Measurements from ENCODE around the gene OBI1. TPM values are rescaled to one million over a fixed set of nuclear protein-coding genes. Genes with fewer than 3 reads are reported as not detected.
"Not testable (repeated sequence)": the region's sequence is repeated elsewhere in the genome, so short reads cannot be mapped to it uniquely, and the experiment has no call there.

The OBI1 gene
- polyA plus RNA-seq, 2 of the 4 experiments (the other 2 are of a cell fraction), result 8.7 to 13.9 TPM

DNA sequence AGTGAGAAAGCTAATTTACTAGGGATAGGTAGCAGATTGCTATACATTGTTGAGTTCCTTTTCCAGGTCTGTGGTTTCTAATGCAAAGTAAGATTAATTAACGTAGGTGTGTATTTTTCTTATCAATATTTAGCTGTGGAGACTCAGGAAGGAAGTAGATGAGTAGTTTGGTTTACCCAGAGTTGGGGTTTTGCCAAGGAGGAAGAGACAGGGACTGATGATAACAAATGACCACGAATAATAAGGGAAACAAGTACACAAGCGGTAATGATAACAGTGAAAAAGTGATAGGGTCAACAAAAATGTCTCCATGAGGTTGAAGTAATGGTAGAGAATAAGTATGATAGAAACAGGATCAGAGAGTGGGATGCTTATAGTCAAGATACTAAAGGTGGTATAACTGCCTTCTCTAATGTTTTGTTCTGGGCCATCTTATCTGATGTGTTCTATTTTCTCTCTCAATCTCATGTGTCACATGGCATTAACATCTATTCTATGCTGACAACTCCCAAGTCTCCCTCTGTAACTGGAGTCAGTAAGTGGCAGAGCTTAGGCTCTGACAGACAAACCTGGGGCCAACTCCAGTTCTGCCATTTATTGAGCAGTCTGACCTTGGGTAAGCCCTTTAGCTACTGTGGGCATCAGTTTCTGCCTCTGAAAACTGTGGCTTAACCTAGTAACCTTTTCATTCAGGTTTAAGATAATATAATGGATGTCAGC, 8.8 kb downstream of the OBI1 start:
- ATAC-seq (no peak), FAIRE-seq (no peak)
- CTCF ChIA-PET, result no interaction called here

DNA sequence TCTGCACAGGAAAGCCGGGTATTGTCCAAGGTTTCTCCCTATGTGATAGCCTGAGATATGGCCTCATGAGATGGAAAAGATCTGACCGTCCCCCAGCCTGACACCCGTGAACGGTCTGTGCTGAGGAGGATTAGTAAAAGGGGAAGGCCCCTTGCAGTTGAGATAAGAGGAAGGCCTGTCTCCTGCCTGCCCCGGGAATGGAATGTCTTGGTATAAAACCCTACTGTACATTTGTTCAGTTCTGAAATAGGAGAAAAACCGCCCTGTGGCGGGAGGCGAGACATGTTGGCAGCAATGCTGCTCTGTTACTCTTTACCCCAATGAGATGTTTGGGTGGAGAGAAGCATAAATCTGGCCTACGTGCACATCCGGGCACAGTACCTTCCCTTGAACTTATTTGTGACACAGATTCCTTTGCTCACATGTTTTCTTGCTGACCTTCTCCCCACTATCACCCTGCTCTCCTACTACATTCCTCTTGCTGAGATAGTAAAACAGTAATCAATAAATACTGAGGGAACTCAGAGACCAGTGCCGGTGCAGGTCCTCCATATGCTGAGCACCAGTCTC, 11.8 kb downstream of the OBI1 start:
- DNase-seq (ENCODE audit: low read depth in 1 of 2, low spot score in 1 of 2); H3K4me2 ChIP-seq; FAIRE-seq; POLR2A ChIA-PET; H3K27ac ChIP-seq; H3K4me3 ChIP-seq; H3K9me3 ChIP-seq; ATAC-seq; CTCF ChIA-PET: not testable (repeated sequence)
- H3K4me1 ChIP-seq, result peaks cover 10% of the 10 kb centered on the region; the same call in 2 of the 3 replicates
- 82% methylated on average over 11 of the region's 11 CpGs for WGBS (ENCODE audit: missing lambda C conversion rate)

More for the DNA sequence above, 8.8 kb downstream of the OBI1 start:
- POLR2A ChIA-PET, result no interaction called here
- no peaks in the 10 kb centered on the region for H3K9me3 ChIP-seq
- no peak overlapping the region for H3K4me3 ChIP-seq
- TF ChIP-seq NPAS2 (CRISPR knock-in tag; IDR thresholded peaks at IDR 0.05; ENCODE audit: borderline replicate concordance), result no peak
- TF ChIP-seq FOSB (CRISPR knock-in tag; IDR thresholded peaks at IDR 0.05), result no peak
- no peak for TF ChIP-seq HDAC2 (IDR thresholded peaks at IDR 0.05)
- TF ChIP-seq, protein P1, sequence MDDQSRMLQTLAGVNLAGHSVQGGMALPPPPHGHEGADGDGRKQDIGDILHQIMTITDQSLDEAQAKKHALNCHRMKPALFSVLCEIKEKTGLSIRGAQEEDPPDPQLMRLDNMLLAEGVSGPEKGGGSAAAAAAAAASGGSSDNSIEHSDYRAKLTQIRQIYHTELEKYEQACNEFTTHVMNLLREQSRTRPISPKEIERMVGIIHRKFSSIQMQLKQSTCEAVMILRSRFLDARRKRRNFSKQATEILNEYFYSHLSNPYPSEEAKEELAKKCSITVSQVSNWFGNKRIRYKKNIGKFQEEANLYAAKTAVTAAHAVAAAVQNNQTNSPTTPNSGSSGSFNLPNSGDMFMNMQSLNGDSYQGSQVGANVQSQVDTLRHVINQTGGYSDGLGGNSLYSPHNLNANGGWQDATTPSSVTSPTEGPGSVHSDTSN (IDR thresholded peaks at IDR 0.05), result no peak
- TF ChIP-seq, protein P2, sequence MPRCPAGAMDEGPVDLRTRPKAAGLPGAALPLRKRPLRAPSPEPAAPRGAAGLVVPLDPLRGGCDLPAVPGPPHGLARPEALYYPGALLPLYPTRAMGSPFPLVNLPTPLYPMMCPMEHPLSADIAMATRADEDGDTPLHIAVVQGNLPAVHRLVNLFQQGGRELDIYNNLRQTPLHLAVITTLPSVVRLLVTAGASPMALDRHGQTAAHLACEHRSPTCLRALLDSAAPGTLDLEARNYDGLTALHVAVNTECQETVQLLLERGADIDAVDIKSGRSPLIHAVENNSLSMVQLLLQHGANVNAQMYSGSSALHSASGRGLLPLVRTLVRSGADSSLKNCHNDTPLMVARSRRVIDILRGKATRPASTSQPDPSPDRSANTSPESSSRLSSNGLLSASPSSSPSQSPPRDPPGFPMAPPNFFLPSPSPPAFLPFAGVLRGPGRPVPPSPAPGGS (IDR thresholded peaks at IDR 0.05), result no peak
- TF ChIP-seq HEYL (CRISPR knock-in tag; IDR thresholded peaks at IDR 0.05), result no peak
- no peak for TF ChIP-seq SREBF2 (IDR thresholded peaks at IDR 0.05)
- TF ChIP-seq ESRRA (IDR thresholded peaks at IDR 0.05; ENCODE audit: borderline replicate concordance, low read length), result no peak
- TF ChIP-seq, protein P3, sequence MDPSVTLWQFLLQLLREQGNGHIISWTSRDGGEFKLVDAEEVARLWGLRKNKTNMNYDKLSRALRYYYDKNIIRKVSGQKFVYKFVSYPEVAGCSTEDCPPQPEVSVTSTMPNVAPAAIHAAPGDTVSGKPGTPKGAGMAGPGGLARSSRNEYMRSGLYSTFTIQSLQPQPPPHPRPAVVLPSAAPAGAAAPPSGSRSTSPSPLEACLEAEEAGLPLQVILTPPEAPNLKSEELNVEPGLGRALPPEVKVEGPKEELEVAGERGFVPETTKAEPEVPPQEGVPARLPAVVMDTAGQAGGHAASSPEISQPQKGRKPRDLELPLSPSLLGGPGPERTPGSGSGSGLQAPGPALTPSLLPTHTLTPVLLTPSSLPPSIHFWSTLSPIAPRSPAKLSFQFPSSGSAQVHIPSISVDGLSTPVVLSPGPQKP (IDR thresholded peaks at IDR 0.05; ENCODE audit: low read depth, low read length), result no peak
- TF ChIP-seq MAFK (IDR thresholded peaks at IDR 0.05; ENCODE audit: partially characterized antibody), result no peak
- no peak for TF ChIP-seq HOXB5 (CRISPR knock-in tag; IDR thresholded peaks at IDR 0.05)
- TF ChIP-seq HOXA7 (CRISPR knock-in tag; IDR thresholded peaks at IDR 0.05), result no peak
- TF ChIP-seq MAZ (IDR thresholded peaks at IDR 0.05; ENCODE audit: borderline replicate concordance, low read depth, low read length), result no peak
- no peak for TF ChIP-seq GATA3 (IDR thresholded peaks at IDR 0.05; ENCODE audit: borderline replicate concordance)
- TF ChIP-seq JUNB (IDR thresholded peaks at IDR 0.05), result no peak
- TF ChIP-seq, protein P4, sequence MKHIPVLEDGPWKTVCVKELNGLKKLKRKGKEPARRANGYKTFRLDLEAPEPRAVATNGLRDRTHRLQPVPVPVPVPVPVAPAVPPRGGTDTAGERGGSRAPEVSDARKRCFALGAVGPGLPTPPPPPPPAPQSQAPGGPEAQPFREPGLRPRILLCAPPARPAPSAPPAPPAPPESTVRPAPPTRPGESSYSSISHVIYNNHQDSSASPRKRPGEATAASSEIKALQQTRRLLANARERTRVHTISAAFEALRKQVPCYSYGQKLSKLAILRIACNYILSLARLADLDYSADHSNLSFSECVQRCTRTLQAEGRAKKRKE (CRISPR knock-in tag; IDR thresholded peaks at IDR 0.05; ENCODE audit: low read depth), result no peak
- no peak for TF ChIP-seq FOSL2 (IDR thresholded peaks at IDR 0.05)
- TF ChIP-seq FOSL2 (CRISPR knock-in tag; IDR thresholded peaks at IDR 0.05), result no peak
- no peak for TF ChIP-seq NFE2L2 (conservative IDR thresholded peaks at IDR 0.05; ENCODE audit: low read length)
- no peak for TF ChIP-seq SMC3 (IDR thresholded peaks at IDR 0.05)
- H3K4me1 ChIP-seq, result peaks cover 10% of the 10 kb centered on the region; the same call in 2 of the 3 replicates
- H3K27ac ChIP-seq, result no peak overlapping the region
- DNase-seq (ENCODE audit: low read depth in 1 of 2, low spot score in 1 of 2), result no peak
- 69% methylated on average over 3 of the region's 3 CpGs for WGBS (ENCODE audit: missing lambda C conversion rate)
- no peak overlapping the region for H3K4me2 ChIP-seq

DNA sequence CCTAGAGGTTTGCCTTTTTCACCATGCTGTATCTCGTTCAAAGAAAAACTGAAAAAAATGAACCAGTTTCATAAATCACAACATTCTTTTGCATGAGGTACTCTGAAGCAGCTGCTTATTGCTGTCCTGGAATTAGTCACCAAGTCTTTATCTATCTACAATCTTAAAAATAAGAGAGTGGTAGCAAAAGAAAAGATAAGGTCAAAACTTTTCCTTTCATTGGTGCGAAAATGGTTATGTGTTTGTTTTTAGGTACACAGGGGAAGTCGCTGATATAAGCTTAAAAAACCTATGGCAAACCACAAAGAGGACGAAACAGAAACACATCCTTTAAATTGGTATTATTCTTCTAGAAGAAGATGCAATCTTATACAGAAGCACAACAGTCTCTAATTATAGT, 20.7 kb downstream of the OBI1 start:
- FAIRE-seq, result no peak
- no peak for DNase-seq (ENCODE audit: low read depth in 1 of 2, low spot score in 1 of 2)
- ATAC-seq, result no peak
- H3K27ac ChIP-seq, result no peak overlapping the region
- no peaks in the 10 kb centered on the region for H3K4me1 ChIP-seq
- H3K9me3 ChIP-seq, result no peaks in the 10 kb centered on the region
- CTCF ChIA-PET, result no interaction called here
- no peak overlapping the region for H3K4me2 ChIP-seq
- POLR2A ChIA-PET, result no interaction called here
- H3K4me3 ChIP-seq, result no peak overlapping the region
- 84% methylated on average over 4 of the region's 4 CpGs for WGBS (ENCODE audit: missing lambda C conversion rate)
- TF ChIP-seq MAFK (IDR thresholded peaks at IDR 0.05; ENCODE audit: partially characterized antibody), result no peak
- TF ChIP-seq, protein P5, sequence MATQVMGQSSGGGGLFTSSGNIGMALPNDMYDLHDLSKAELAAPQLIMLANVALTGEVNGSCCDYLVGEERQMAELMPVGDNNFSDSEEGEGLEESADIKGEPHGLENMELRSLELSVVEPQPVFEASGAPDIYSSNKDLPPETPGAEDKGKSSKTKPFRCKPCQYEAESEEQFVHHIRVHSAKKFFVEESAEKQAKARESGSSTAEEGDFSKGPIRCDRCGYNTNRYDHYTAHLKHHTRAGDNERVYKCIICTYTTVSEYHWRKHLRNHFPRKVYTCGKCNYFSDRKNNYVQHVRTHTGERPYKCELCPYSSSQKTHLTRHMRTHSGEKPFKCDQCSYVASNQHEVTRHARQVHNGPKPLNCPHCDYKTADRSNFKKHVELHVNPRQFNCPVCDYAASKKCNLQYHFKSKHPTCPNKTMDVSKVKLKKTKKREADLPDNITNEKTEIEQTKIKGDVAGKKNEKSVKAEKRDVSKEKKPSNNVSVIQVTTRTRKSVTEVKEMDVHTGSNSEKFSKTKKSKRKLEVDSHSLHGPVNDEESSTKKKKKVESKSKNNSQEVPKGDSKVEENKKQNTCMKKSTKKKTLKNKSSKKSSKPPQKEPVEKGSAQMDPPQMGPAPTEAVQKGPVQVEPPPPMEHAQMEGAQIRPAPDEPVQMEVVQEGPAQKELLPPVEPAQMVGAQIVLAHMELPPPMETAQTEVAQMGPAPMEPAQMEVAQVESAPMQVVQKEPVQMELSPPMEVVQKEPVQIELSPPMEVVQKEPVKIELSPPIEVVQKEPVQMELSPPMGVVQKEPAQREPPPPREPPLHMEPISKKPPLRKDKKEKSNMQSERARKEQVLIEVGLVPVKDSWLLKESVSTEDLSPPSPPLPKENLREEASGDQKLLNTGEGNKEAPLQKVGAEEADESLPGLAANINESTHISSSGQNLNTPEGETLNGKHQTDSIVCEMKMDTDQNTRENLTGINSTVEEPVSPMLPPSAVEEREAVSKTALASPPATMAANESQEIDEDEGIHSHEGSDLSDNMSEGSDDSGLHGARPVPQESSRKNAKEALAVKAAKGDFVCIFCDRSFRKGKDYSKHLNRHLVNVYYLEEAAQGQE (IDR thresholded peaks at IDR 0.05), result no peak
- no peak for TF ChIP-seq CHD4 (IDR thresholded peaks at IDR 0.05; ENCODE audit: borderline replicate concordance)
- TF ChIP-seq NR3C1 (IDR thresholded peaks at IDR 0.05), result no peak
- TF ChIP-seq POLR2AphosphoS2 (conservative IDR thresholded peaks at IDR 0.05; ENCODE audit: low read length), result no peak
- TF ChIP-seq ZC3H11A (IDR thresholded peaks at IDR 0.05), result no peak
- no peak for TF ChIP-seq NFE2L2 (conservative IDR thresholded peaks at IDR 0.05; ENCODE audit: low read length)
- TF ChIP-seq MAZ (IDR thresholded peaks at IDR 0.05; ENCODE audit: borderline replicate concordance, low read depth, low read length), result no peak
- no peak for TF ChIP-seq MYC (IDR thresholded peaks at IDR 0.05; ENCODE audit: borderline replicate concordance, low read length)
- no peak for TF ChIP-seq CHD2 (IDR thresholded peaks at IDR 0.05; ENCODE audit: low read length, partially characterized antibody)
